Activated CD4-positive, CD25-positive, alpha-beta regulatory T cell (primary cell): ENCODE results near the gene VAV1.
A peak's percentile ranks its signal among the peaks of the same experiment; 100 is the strongest.
"Not testable (repeated sequence)": the region's sequence is repeated elsewhere in the genome, so short reads cannot be mapped to it uniquely, and the experiment has no call there.

ENCODE experiments used
- DNase-seq, 4 experiments: peaks; one replicate each; lab custom pipeline; 2025; lab: John Stamatoyannopoulos, UW

Gene VAV1

GRCh38 chr19:6737284-6737872 is 35.1 kb upstream of the VAV1 start, which contains the start of gene GPR108:
Gene GPR108, minus strand, starts transcription at chr19:6737580. Its CDS starts 4 bp downstream, at chr19:6737576.
- peak; percentile 95 to 99 (median 98) for DNase-seq

- DNase-seq: peak; percentile 27 to 60 (median 49)
Observed at GRCh38 chr19:6737873-6738786, 34.4 kb upstream of the VAV1 start.

DNA sequence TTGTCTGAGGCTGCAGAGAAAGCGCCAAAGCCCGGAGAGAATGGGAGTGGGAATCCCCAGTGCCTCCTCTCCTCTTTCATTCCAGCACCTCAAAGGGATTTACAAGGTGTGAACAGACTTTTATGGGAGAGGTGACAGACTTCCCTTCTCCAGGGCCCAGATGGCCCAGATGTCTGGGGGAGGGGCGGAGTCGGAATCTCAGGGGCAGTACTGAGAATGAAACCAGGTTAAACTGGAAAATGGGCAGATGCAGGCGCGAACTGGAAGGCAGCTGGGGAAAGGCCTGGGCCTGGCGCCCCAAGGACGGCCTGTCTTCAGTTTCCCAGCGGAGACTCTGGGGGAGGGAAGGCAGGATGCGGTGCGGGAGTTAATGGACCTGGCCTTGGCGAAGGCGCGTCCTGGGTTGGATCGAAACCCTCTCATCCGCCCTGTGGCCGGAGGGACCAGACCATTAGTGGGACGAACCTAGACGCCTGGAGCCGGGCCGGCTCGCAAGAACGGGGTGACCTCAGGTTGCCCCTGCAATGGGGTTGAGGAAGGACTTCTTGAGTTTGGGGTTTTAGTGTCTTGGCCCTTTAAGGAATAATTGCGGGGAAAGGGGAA is 33.6 kb upstream of the VAV1 start:
- no peak for DNase-seq

GRCh38 chr19:6739390-6739882 is 33.1 kb upstream of the VAV1 start, which contains the start of gene TRIP10:
Gene TRIP10, plus strand, starts transcription at chr19:6739680. Its CDS starts 82 bp downstream, at chr19:6739762.
- peak; percentile 64 to 71 (median 68) for DNase-seq

DNA sequence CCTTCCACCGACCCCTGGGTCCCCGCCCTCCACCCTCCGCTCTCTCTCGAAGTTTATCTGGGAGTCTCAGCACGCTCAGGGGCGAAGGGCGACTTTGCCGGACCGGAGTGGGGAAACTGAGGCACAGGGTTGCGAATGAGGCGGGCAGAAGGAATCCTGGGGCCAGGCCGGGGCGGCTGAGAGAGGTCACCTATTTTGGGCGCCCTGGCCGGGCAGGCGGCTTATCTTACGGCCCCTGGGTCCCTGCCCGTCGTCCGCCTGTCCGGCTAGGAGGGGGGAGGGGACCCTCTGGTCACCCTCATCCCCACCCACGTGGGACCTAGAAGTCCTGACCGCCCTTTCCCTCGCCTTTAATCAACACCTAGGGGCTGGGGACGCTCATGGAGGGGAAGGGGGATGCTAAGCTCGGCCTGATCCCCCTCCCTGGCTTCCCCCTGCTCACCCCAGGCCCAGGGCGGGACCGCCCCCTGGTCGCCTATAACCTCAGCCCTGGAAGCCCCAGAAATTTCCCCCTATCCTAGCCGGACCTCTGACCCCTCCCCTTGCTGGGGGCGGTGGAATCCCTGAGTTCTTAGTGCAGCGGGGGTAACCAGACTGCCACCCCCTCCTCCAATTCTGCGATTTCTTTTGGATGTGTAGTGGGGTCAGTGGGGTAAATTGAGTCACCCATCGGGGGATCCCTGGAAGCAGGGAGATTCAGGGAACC is 32.5 kb upstream of the VAV1 start:
- no peak for DNase-seq

DNA sequence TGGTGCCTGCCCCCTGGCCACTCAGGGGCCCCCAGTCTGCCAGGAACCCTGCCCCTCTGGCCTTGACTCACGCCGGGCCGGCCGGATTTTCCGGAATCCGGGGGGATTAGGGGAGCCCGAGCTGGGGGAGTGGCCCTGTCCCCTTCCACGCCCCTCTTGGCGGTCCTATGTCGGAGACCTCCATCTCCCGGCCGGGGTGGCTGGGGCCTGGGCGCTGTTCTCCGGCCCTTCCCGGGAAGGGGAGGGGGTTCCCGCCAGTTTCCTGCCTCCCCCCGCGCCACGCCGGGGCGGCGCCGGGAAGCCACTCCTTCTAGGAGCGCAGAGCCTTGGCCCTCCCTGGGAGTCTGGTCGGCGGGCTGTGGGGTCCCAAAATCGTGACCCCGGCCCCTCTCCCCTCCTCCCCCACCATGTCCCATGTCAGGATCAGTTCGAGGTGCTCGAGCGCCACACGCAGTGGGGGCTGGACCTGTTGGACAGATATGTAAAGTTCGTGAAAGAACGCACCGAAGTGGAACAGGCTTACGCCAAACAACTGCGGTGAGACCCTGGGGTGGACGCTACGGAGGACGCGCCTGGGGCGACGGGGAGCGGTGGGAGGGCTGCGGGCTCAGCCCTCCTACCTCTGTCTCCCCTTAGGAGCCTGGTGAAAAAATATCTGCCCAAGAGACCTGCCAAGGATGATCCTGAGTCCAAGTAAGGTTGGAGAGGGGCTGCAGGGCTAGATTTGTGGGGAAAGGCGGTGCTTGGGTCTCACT is 31.7 kb upstream of the VAV1 start:
- DNase-seq: no peak

DNA sequence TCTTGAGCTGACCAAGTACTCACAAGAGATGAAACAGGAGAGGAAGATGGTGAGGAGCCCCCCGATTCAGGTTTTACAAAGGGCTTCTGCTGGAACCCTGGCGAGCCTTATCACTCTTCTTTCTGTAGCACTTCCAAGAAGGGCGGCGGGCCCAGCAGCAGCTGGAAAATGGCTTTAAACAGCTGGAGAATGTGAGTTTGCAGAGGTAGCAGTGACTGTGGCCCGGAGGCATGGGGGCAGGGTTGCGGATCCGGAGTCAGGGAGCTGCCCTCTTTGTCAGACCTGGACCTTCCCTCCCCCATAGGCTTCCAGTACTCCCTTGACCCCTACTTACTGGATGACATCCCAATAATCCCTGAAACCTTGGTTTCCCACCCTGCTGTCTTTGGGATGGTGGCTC is 29.4 kb upstream of the VAV1 start:
- DNase-seq: no peak

- no peak for DNase-seq
Observed at GRCh38 chr19:6743714-6744380, 28.7 kb upstream of the VAV1 start.

DNA sequence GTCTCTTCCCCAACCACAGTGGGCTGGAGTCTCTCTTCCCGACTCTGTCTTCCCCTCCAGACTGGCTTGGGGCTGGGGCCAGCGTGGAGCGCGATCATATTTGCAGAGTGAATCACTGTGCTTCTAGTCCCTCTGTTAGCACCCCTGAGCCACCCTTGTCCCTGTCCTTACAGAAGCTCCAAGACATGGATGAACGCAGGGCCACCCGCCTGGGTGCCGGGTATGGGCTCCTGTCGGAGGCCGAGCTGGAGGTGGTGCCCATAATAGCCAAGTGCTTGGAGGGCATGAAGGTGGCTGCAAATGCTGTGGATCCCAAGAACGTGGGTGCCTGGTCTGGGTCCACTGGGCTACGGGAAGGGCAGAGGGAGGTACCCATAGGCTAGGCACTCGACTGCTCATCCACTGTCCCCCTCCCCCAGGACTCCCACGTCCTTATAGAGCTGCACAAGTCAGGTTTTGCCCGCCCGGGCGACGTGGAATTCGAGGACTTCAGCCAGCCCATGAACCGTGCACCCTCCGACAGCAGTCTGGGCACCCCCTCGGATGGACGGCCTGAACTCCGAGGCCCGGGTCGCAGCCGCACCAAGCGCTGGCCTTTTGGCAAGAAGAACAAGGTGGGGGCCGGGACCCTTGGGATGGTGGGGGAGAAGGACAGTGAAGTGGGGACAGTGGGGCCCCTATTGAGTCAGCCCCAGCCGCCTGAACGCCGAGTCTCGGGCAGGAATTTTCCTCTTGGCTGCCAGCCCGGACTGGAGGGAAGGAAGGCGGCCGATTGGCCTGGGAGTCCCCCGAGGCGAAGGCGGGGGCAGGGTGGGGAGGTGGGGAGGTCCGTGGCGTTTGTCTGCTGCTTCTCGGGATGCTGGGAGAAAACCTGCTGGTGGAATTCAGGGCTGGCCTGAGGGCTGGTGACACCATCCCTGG is 27.9 kb upstream of the VAV1 start:
- no peak for DNase-seq

DNA sequence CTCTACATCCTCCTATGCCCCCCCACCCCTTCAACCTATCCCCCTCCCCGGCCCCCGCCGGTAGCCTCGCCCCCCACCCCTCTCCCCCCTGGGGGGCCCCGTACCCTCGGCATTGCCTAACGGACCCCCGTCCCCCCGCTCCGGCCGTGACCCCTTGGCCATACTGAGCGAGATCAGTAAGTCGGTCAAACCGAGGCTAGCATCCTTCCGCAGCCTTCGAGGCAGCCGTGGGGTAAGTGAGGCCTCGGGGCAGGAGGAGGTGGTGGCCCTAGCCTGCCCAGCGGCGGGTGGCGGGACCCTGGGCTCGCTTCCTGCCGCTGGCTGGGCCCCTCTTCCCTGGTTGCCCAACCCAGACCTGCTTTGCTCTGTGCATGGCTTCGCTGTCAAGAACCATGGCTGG is 26.5 kb upstream of the VAV1 start:
- no peak for DNase-seq

GRCh38 chr19:6748543-6748942 is 24.0 kb upstream of the VAV1 start:
- DNase-seq: not testable (repeated sequence)

DNA sequence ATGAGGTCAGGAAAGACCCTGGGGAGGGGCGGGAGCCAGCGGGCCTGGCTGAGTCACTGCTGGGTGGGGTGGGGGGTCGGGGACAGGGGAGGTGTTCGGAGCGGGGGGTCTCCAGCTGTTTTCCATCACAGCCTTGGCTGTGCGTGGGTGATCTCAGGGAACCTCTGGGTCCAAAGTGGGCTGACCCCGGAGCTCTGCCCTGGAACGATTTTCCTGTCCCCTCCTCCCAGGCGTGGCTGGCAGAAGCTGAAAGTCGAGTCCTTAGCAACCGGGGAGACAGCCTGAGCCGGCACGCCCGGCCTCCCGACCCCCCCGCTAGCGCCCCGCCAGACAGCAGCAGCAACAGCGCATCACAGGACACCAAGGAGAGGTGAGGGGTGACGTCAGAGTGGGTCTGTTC is 22.4 kb upstream of the VAV1 start:
- no peak for DNase-seq

DNA sequence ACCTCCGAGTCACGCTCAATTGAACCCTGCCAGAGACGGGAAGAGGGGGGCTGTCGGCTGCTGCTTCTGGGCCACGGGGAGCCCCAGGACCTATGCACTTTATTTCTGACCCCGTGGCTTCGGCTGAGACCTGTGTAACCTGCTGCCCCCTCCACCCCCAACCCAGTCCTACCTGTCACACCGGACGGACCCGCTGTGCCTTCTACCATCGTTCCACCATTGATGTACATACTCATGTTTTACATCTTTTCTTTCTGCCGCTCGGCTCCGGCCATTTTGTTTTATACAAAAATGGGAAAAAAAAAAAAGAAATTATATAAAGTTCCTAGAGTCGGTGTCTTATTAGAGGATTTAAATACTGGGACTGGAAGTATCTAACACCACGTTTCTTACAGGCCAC is 21.3 kb upstream of the VAV1 start:
- DNase-seq: no peak

GRCh38 chr19:6752256-6753177 is 20.0 kb upstream of the VAV1 start:
- no peak for DNase-seq

DNA sequence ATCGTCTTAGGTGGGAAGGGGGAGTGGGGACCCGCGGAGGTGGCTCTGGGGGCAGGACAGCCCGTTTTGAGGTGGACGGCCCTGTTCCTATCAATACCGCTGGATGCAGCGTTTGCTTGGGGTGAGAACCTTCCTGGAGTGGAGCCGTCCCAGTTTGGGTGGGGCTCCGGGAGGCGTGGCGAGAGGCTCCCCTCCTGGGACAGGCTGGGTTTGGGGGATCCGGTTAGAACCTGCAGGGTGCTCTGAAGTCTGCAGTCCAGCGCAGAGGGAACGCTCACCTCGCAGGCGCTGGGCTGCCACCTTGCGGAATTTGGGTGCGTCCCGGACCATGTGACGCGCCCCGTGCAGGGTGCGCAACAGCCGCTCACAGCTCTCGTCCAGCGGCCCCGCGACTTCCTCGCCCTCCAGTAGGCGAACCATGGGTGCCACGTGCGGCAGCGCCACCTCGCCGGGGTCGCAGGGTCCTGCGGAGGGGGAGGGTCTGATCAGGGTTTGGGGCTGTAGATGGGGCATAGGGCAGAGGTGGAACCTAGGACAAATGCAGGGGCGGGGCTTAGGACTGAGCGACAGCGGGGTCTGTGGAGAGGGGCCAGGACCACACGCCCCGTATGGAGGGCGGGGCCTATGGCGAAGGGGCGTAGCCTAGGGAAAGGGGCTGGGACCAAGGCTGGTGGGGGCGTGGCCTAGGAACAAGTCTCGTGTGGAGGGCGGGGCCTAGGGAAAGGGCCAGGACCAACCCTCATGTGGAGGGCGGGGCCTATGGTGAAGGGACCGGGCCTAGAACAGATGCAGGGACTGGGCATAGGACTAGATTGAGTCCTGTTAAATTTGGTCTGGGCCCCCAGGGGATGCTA is 19.1 kb upstream of the VAV1 start:
- peak; percentile 50 to 75 (median 60) for DNase-seq

DNA sequence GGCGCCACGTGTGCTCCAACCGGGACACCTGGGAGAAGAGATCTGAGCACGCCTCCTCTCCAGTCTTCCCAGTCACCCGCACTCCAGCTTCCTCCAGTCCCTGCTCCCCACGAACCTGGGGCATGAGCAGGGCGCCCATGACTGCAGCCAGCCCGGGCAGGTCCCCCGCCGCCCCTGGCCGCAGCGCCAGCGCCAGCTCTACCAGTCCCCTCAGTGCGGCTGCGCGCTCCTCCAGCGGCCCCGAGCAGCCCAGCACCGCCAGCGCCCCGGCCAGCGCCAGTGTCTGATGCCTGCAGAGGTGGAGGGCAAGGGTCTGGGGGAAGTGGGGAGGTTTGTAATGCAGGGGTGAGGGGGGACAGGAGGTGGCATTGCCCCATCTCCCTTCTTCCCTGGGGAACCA is 18.4 kb upstream of the VAV1 start:
- no peak for DNase-seq

DNA sequence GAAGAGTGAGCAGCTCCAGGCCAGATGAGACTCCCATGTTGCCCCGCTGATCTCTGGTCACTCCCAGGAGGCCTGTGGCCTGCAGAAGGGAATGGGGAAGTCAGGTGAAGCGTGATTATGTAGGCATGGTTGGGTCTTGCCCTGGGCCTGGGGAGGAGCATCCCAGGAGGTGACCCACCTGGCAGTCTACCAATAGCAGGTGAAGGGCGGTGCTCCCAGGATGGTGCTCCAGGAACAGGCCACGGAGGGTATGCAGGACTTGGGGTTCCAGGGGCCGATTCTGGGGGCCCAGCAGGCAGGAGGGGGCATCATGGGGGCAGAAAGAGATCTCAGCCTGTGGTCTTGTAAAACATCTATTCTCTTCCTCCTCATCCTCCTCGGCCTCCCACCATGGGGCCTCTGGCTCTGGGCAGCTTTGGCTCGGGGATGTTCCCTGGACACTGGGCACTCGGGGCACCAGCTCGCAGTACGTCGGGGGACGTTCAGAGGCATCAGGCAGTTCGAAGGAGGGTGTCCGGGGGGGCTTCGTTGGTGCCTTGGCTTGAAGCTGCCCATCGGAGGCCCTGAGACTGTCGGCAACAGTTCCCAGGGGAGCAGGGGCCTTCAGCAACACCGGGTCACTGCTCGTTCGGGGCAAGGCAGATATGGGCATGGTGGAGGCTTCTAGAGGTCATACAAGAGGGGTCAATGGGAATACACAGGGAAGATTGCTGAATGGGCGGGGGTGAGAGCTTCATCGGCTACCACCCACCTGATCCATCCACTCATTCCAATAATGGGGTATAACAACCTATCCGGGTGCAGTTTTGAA is 17.6 kb upstream of the VAV1 start:
- DNase-seq: no peak
